ENCODE data around the gene AUP1. TPM values are rescaled to one million over a fixed set of nuclear protein-coding genes. Genes with fewer than 3 reads are reported as not detected.

AUP1 gene
- total RNA-seq, result 100 to 1,000 TPM in 2 of 4 donors, 10 to 100 TPM in 2; 79.9 to 142 (median 105) TPM

- TF ChIP-seq POLR2A (IDR thresholded peaks at IDR 0.05) (peak in 3 of 4 donors; percentile 68 to 86 (median 76)), CTCF (IDR thresholded peaks at IDR 0.05) (peak in 2 of 6 experiments; percentile 8 to 57)
- H3K4me3 ChIP-seq, result peak within 1 kb of the TSS; percentile 83 to 98 (median 90)
- H3K4me1 ChIP-seq, result peaks cover 18 to 58% (median 28%) of the 10 kb centered on the region in 3 donors
- H3K27ac ChIP-seq, result peak within 1 kb of the TSS; percentile 90 to 95 (median 91)
- peaks cover 7 to 47% (median 21%) of the 10 kb centered on the region in 3 donors for H3K36me3 ChIP-seq
- H3K27me3 ChIP-seq, result no peaks in the 10 kb centered on the region
- intact Hi-C loops (cut with DNase I), result loop anchor here (5.0 kb wide), 1 partner anchor 47 kb away; the partner anchor contains the start of genes CCDC142 and TTC31
- no peaks in the 10 kb centered on the region for H3K9me3 ChIP-seq
- 0% methylated on average over 28 of the region's 87 CpGs; no CpG with 5 or more reads in 1 of the 2 donors for WGBS, 2 donors
- DNase-seq, result peak; percentile 92
These were observed at the start of gene AUP1, which contains the start of gene HTRA2 for GRCh38 chr2:74529357-74530238. Gene AUP1, minus strand, starts transcription at chr2:74529706. Its CDS starts 77 bp downstream, at chr2:74529629. Gene HTRA2, plus strand, starts transcription at chr2:74529933. Its CDS starts 74 bp downstream, at chr2:74530007.

- intact Hi-C loops (cut with DNase I), result no loop called here
- TF ChIP-seq POLR2A (IDR thresholded peaks at IDR 0.05), result no peak
- TF ChIP-seq CTCF (IDR thresholded peaks at IDR 0.05), result no peak
- DNase-seq, result no peak
- H3K27me3 ChIP-seq, result peaks cover 0 to 9% (median 0%) of the 10 kb centered on the region in 4 donors
- no peak overlapping the region for H3K27ac ChIP-seq
- H3K4me3 ChIP-seq, result no peak overlapping the region
- no peaks in the 10 kb centered on the region for H3K36me3 ChIP-seq
- 71 to 81% methylated on average over 2 of the region's 3 CpGs for WGBS, 2 donors
- H3K4me1 ChIP-seq, result no peaks in the 10 kb centered on the region
- no peaks in the 10 kb centered on the region for H3K9me3 ChIP-seq
These were observed 48.9 kb upstream of the AUP1 start for GRCh38 chr2:74578408-74578807.

GRCh38 chr2:74577448-74577847 lies 47.9 kb upstream of the AUP1 start:
- DNase-seq, result no peak
- peak overlapping the region in 2 of 4 donors; percentile 23 to 59 for H3K27ac ChIP-seq
- intact Hi-C loops (cut with DNase I), result no loop called here
- WGBS, 2 donors, result 37 to 54% methylated on average over 2 of the region's 2 CpGs
- H3K36me3 ChIP-seq, result no peaks in the 10 kb centered on the region
- H3K4me1 ChIP-seq, result no peaks in the 10 kb centered on the region
- H3K4me3 ChIP-seq, result no peak overlapping the region
- H3K9me3 ChIP-seq, result no peaks in the 10 kb centered on the region
- H3K27me3 ChIP-seq, result peaks cover 0 to 9% (median 0%) of the 10 kb centered on the region in 4 donors
- no peak for TF ChIP-seq POLR2A (IDR thresholded peaks at IDR 0.05)
- no peak for TF ChIP-seq CTCF (IDR thresholded peaks at IDR 0.05)

- no peaks in the 10 kb centered on the region for H3K4me1 ChIP-seq
- no peak for TF ChIP-seq POLR2A (IDR thresholded peaks at IDR 0.05)
- no peak for TF ChIP-seq CTCF (IDR thresholded peaks at IDR 0.05)
- intact Hi-C loops (cut with DNase I), result no loop called here
- DNase-seq, result no peak
- peaks cover 0 to 9% (median 0%) of the 10 kb centered on the region in 4 donors for H3K27me3 ChIP-seq
- no peaks in the 10 kb centered on the region for H3K9me3 ChIP-seq
- WGBS, 2 donors, result 15 to 18% methylated on average over 1 of the region's 1 CpG
- H3K36me3 ChIP-seq, result no peaks in the 10 kb centered on the region
- H3K4me3 ChIP-seq, result no peak overlapping the region
- H3K27ac ChIP-seq, result peak overlapping the region in 2 of 4 donors; percentile 59 to 65
These were observed 47.3 kb upstream of the AUP1 start for GRCh38 chr2:74576863-74577229.

Data from esophagus squamous epithelium (tissue), 5 donors.